CD4-positive, alpha-beta T cell treated with Interleukin-17A for 4 hours (primary cell): ENCODE data around the gene ADCK2.
"Not testable (repeated sequence)": the region's sequence is repeated elsewhere in the genome, so short reads cannot be mapped to it uniquely, and the experiment has no call there.

ENCODE experiments used
- DNase-seq: peaks from one replicate; pipeline ENCODE4 v3.0.0-alpha.2; 2020; ENCODE audit warnings: mixed read lengths

ADCK2 gene

DNA sequence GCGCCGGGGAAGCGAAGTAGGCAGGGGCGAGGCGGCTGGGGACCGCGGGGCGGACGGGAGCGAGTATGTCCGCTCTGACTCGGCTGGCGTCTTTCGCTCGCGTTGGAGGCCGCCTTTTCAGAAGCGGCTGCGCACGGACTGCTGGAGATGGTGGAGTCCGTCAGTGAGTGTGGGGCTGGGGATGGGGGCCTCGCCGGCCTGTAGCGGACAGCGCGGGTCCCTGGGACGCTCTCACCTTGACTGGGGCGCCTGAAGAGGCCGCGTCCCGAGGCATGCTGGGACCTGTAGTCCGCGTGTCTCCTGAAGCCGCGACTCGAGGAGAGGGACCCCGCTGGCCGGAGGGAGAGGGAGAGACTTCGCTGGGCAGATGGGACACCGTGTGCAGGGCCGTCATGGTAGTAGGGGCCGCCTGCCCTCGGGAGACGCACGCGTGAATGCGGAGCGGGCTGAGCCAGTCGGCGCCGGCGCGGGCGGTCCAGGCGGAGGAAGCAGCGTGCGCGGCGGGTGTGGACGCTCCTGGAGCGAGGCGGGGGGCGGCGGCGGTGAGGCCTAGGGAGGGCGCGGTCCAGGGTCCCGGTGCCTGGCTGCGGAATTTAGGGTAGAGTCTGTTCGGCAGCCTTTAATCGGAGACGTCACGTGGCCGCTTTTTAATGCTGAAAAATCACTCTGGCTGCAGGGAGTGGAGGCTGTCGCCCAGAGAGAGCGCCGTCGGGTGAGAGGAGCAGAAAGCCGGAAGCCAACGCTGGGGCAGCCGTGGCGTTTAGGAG is 24.1 kb downstream of the ADCK2 start, which contains the start of gene NDUFB2:
Gene NDUFB2 (plus strand): TSS at position 29 of the 767 bp plus-strand sequence. CDS start 37 bp downstream, at position 66.
- DNase-seq = peak; percentile 72

DNA sequence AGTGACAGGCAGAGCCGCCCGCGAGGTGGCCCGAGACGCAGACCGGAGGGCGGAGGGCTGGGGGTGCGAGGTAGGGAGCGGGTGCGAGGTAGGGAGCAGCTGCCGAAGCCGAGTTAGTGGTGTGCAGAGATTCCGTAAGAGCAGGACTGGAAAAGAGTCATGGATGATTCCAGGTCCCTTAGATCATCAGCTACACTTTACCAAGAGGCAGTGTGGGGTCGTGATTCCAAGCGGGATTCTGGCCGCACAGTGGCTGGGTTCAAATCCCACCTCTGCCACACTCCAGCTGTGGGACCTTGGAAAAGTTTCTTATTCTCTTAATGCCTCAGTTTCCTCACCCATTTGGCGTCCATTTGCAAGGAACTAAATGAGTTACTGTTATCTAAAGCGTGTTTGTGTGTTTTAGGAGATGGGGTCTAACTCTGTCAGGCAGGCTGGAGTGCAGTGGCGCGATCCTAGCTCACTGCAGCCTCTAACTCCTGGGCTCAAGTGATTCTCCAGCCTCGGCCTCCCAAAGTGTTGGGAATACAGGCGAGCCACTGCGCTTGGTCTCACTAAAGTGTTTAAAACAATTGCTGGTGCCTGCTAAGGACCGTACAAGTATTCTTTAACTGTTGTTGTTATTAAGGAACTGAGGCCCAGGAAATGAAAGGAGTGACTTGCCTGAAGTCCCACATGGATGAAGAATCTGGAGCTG is 24.9 kb downstream of the ADCK2 start:
- no peak for DNase-seq

DNA sequence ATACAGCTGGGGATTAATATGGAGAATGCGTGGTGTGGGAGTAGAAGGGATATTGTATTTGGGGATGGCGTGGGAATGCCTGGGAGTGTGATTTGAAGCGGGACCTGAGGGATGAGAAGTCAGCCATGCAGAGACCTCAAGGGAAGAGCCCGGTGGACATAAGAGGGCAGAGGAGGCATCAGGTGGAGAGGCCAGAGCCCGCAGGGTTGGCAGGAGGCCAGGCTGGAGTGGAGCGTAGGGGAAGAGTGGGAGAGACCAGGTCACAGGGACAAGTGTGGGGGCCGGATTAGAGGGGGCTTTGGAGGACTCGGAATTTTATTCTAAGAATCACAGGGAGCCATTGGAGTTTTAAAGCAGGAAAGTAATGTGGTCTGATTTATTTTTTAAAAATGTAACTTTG is 25.7 kb downstream of the ADCK2 start:
- DNase-seq = no peak

DNA sequence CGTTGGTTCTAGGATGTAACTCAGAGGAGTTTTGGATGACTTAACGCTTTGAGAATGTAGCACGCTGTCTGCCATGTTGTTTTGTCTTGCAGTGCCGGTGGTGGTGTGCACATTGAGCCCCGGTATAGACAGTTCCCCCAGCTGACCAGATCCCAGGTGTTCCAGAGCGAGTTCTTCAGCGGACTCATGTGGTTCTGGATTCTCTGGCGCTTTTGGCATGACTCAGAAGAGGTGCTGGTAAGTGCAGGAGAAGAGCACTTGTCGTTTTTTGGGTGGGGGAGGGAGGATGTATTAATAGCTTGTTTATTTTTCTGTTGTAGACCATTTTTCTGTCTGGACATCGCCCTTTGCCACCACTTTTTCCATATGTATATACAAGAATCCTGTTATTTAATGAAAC is 30.0 kb downstream of the ADCK2 start:
- DNase-seq = no peak

DNA sequence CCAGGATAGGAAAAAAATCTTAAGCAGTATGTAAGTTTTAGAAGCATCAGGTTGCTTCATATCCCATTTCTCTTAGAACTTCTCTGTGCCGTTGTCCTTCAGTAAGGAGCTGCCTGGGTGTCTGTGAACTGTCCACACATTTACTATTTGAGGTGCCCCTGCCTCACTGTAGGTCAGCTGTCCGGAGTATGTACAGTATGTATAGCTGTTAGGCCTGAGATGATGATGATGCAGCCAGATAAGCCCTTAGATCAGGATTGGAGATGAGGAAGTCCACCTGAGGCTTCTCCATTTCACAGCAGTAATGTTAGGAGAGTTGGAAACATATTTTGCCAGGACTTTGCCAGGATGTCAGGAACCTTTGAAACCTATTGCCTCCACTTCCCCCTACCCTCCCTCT is 31.5 kb downstream of the ADCK2 start:
- no peak for DNase-seq

DNA sequence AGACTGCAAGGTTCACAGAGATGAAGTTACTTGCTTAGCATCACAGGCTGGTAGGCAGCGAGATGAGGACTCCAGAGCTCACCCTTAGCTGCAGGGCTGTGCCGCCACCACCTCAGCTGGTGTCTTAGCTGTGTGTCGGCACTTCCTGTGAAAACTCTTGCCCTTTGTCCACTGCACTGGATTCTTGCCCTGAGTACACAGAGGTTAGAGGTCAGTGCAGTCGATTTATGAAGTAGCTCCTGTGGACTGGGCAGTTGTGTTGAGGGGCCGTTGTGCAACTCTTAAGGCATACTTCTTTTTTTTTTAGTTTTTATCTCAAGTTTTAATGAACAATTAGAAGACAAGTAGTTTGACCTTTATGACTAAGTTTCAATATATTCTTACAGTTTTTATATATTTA is 34.4 kb downstream of the ADCK2 start:
- no peak for DNase-seq

DNA sequence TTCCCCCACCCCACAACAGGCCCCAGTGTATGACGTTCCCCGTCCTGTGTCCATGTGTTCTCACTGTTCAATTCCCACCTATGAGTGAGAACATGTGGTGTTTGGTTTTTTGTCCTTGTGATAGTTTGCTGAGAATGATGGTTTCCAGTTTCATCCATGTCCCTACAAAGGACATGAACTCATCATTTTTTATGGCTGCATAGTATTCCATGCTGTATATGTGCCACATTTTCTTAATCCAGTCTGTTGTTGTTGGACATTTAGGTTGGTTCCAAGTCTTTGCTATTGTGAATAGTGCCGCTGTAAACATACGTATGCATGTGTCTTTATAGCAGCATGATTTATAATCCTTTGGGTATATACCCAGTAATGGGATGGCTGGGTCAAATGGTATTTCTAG is 36.0 kb downstream of the ADCK2 start:
- not testable (repeated sequence) for DNase-seq

DNA sequence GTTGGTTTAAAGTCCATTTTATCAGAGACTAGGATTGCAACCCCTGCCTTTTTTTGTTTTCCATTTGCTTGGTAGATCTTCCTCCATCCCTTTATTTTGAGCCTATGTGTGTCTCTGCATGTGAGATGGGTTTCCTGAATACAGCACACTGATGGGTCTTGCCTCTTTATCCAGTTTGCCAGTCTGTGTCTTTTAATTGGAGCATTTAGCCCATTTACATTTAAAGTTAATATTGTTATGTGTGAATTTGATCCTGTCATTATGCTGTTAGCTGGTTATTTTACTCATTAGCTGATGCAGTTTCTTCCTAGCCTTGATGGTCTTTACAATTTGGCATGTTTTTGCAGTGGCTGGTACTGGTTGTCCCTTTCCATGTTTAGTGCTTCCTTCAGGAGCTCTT is 39.6 kb downstream of the ADCK2 start:
- not testable (repeated sequence) for DNase-seq

DNA sequence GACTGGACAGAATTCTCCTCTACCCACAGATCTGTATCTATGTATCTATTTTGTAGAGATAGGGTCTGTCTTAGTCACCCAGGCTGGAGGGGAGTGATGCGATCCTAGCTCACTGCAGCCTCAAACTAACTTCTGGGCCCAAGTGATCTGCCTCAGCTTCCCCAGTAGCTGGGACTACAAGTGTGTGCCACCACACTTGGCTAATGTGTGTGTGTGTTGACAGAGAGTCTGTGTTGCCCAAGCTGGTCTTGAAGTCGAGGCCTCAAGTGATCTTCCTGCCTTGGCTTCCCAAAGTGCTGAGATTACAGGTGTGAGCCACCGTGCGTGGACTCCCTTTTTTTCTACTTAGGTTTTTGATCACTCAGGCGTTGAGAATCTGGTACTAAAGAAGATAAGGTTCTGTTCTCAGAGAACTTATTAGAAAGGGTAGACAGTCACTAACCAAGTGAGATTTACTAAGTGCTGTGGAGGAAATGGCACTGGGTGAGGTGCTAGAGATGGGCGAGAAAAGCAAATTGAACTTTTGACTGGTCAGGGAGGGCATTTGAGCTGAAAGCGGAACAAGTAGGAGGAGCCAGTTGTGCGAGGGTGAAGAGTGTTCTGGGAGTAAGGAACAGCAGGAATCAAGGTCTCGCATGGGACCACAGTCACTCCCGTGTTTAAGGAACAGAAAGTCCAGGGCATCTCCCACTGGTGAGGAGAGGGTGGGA is 41.7 kb downstream of the ADCK2 start:
- no peak for DNase-seq

DNA sequence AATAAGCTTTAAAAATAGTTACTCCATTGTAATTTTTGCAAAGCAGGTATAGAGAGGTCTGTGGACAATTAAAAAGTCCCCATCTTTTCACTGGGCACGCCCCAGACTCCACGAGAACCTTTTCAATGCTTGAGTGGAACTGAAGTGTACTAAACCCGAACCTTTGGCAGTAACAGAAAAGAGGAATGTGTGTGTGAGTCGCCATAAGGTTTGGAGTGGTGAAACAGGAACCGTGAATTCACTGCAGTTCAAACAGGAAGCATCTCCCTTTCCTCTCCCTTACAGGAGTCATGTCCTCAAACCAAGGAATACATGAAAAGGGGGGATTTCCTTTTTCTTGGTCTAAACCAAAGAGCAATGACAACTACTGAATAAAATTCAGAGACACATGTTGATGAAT is 47.0 kb downstream of the ADCK2 start:
- DNase-seq = no peak

DNA sequence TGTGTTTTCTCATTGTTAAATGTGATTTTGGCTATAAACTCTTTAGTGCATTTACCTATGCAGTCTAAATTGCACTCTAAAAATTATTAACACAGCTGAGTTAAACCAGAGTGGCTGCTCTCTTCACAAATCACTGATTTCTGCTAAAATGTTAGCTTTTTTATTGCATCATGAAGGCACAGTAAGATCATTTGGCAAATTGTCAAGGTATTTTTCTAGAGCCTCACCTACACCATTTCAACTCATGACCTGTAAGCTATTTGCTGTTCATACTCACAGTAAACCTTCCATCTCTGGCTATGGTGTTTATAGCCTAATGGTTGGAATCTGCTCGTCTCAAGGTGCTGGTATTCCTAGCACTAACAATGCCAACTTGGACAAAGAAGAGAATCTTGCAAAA is 49.5 kb downstream of the ADCK2 start:
- no peak for DNase-seq

DNA sequence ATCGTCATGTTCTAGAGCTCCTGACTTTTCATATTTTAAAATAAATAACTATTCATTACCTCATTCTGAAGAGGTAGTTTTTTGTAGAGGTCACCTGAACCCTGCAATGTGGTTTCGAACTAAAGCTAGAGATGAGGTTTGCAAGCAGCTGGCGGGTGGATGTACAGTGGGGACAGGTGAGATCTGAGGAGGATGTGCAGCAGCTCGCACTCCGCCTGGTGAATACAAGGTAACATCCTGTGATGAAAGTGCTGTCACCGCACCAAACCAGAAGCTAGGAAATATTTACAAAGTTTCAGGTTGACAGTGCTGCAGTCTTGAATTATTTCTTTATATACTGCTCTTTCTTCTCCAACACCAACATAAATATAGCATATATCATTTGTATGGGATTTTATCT is 50.3 kb downstream of the ADCK2 start:
- peak; percentile 70 for DNase-seq

DNA sequence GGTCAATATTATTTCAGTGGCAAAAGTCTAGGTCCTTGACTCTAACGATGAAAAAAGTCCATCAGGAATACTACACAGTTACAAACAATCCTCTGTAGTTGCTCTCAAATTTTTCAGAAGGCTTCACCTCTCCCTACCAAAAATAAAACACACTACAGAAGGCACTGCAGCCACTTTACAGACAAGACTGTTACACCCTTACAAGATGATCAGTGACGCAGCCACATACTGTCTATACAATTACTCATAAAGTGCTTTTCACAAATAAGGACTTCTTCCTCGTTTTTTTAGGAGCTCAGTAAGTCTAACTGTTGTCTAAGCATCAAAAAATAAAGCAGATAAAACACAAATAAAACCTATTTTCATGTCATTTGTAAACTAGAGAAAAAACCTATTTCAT is 50.8 kb downstream of the ADCK2 start:
- peak; percentile 10 for DNase-seq

DNA sequence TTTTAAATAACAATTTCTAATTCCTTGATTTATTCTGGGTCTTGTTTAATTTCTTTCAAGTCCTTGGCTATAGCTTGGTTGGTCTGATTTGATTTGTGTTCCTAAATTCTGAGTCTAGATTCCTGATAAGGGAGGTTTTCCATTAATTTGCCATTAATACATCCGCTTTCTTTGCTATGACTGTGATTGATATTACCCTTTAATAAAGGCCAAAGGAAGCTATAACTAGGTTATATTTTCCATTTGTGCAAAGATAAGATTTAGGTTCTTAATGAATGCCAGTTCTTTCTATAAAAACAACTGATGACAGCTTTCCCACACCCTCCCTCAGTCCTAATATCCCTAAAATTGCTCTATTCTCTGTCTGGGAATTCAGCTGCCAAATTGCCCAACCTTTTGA is 52.0 kb downstream of the ADCK2 start:
- no peak for DNase-seq

DNA sequence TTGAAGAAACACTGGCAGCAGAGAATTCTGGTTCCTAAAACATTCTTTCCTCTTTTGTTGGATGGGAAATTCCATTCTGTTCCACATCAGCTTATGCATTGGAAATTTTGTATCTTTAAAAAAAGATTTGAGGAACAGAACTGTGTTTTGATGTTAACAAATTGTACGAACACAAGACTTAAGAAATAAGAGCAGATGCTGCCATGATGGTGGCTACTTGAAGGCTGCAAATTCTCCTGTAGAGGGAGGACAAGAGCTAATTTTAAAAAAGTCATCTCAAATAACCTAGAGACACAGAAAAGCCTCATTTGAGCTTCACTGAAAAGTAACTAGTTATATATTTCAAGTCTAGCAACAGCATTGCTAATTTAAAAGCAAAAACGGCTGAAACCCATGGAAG is 53.5 kb downstream of the ADCK2 start:
- DNase-seq = no peak

DNA sequence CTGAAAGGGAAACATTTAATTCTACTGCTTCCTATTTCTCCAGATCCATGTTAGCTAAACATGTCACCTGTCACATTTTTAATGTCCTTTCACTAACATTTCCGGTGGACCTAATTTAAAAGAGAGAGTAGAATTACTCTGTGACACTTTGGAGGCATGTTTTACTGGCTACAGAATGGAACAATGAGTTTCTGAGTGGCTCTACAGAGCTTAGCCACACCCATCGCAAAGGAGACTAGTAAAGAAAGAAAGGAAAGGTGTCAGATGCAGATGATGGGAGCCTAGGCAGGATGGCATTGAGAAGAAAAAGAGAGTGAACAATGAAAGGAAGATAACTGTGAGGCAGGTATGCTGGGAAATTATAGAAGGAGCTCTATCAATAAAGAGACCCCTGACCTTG is 59.7 kb downstream of the ADCK2 start:
- no peak for DNase-seq

DNA sequence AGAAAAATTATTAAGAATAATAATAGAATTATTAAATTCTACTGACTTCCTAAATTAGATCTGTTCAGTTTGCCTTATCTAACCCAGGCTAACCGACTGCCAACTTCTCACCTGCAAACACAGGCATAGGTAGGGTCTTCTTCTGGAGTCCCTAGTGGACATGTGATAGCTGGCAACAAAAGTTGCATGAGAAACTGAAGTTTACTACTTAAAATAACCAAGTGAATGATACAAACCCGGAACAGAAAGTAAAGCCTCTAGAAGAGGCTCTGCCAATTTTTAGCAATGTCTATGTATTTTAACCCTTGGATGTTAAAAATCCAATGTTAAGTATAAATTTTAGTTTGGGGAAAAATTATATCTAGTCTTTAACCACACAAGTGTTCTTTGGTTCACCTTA is 61.4 kb downstream of the ADCK2 start:
- DNase-seq = no peak

DNA sequence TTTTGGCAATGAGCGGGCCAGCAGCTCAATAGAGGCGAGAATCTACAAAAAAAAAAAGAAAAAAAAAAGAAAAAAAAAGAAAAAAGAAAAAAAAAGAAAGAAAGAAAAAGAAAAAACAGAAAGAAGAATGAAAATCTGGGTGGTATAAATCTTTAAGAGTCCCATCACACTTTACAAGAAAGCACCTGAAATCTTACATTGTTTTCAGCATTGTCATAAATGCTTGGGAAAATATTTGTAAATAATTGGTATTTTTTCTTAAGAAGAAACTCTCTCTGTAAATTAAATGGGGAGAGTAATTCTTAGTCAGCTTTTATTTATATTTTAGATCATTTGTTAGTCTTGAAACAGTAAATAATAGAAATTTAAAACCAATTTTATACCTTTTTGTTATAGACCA is 62.0 kb downstream of the ADCK2 start:
- no peak for DNase-seq

DNA sequence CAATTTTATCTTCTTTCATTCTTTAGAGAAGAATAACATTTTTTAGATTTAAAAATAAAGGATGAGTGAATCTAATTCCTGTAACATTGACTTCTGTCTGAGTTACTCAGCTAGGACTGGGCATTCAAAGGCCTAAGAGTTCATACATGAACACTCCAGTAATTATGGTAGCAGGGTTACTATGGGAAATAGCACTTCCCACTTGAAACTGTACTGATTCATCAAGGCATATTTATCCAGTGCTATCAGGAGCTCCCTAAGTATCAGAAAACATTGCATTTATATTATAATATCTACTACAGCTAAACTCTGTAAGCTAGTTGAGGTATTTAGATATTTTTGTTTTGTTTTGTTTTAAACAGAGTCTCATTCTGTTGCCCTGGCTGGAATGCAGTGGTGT is 65.5 kb downstream of the ADCK2 start:
- no peak for DNase-seq

DNA sequence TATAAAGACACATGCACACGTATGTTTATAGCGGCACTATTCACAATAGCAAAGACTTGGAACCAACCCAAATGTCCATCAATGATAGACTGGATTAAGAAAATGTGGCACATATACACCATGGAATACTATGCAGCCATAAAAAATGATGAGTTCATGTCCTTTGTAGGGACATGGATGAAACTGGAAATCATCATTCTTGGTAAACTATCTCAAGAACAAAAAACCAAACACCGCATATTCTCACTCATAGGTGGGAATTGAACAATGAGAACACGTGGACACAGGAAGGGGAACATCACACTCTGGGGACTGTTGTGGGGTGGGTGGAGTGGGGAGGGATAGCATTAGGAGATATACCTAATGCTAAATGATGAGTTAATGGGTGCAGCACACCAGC is 70.5 kb downstream of the ADCK2 start:
- not testable (repeated sequence) for DNase-seq

DNA sequence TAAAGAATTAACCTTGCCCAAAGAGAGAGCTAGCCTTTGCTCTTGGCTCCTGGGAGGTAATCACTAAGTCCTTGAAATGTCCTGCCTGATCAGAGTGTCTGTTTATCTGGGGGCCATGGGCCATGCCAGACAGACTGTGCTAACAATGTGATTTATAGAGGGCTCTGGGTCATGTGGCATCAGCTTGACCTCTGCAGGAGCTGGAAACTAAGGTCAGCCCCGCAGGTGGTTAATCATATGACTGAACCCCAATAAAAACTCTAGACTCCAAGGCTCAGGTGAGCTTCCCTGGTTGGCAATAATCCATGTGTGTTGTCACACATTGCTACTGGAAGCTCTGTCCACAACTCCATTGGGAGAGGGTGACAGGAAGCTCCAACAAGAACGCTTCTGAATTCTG is 71.3 kb downstream of the ADCK2 start:
- DNase-seq = no peak
